HepG2 (cell line): Measurements from ENCODE around the gene CHD9NB. TPM values are rescaled to one million over a fixed set of nuclear protein-coding genes. Genes with fewer than 3 reads are reported as not detected.

ENCODE experiments used
- ATAC-seq: fragments of 200-7000 bp; cut with Tn5 transposase; 3 replicates; pipeline ENCODE4 v1.9.1; 2020; ENCODE audit warnings: mild to moderate bottlenecking, moderate library complexity
- BruUV-seq: library from RNA; stranded (reverse); fragments of 400-500 nt; replicated peaks from 2 replicates; lab custom pipeline; 2021; lab: Mats Ljungman, UMichigan
- CTCF ChIA-PET: fragments of 300-600 bp; formaldehyde crosslinking; extraction: SDS; loops from one replicate; lab custom pipeline; 2021; ENCODE audit warnings: low total read pairs, inconsistent platforms, low intra/inter-chr PET ratio; lab: Yijun Ruan, JAX
- POLR2A ChIA-PET: fragments of 350-600 bp; sonication (Branson Sonifier 250); formaldehyde crosslinking; loops from one replicate; lab custom pipeline; 2020; ENCODE audit warnings: antibody characterized with exemption, inconsistent platforms; lab: Yijun Ruan, JAX
- DNase-seq: peaks from one replicate; pipeline ENCODE4 v3.0.0-alpha.2; 2015; ENCODE audit warnings: low spot score
- FAIRE-seq: peaks from 3 replicates; lab custom pipeline; 2011; peaks lifted over from hg19 to GRCh38; lab: Jason Lieb, UNC
- H2AFZ ChIP-seq: one replicate; pipeline ENCODE4 v1.6.1; 2011; ENCODE audit warnings: low read length, inconsistent platforms
- H3K27ac ChIP-seq: fragments of 300-600 bp; 3 replicates; pipeline ENCODE4 v1.8.0; 2011; ENCODE audit warnings: mixed run types, mild to moderate bottlenecking, mixed read lengths, low read length, inconsistent platforms; ENCODE audit not compliant: insufficient read depth; ENCODE audit errors: extremely low read length
- H3K27me3 ChIP-seq, 2 experiments: fragments of 200-600 bp in 1 of 2; 2 replicates in 1 of 2; 3 replicates in 1 of 2; pipeline versions ENCODE4 v1.6.0 to v1.8.0; 2011; ENCODE audit warnings: low read length in 2 of 2, mild to moderate bottlenecking in 2 of 2, moderate library complexity in 2 of 2, inconsistent platforms in 1 of 2; ENCODE audit not compliant: insufficient read depth in 2 of 2, control insufficient read depth in 1 of 2
- H3K36me3 ChIP-seq, 2 experiments: fragments of 200-600 bp in 1 of 2; replicated peaks in 1 of 2; 2 replicates in 1 of 2; 3 replicates in 1 of 2; pipeline versions ENCODE4 v1.5.1 to v1.8.0; 2011; ENCODE audit warnings: low read length in 2 of 2, inconsistent platforms in 1 of 2; ENCODE audit not compliant: insufficient read depth in 2 of 2, control insufficient read depth in 1 of 2
- H3K4me1 ChIP-seq: 2 replicates; pipeline ENCODE4 v1.5.1; 2012; ENCODE audit warnings: low read length, inconsistent platforms; ENCODE audit not compliant: insufficient read depth
- H3K4me2 ChIP-seq: 2 replicates; pipeline ENCODE4 v1.6.0; 2011; ENCODE audit warnings: low read depth, low read length, inconsistent platforms
- H3K4me3 ChIP-seq, 3 experiments: fragments of 200-600 bp in 1 of 3; sonication (generic), shearing (Covaris generic) in 1 of 3; replicated peaks in 1 of 3; 2 replicates each; pipeline ENCODE4 v1.5.1; 2011 to 2016; ENCODE audit warnings: low read length in 3 of 3, inconsistent platforms in 2 of 3, low read depth in 2 of 3, mild to moderate bottlenecking in 2 of 3, control low read depth in 1 of 3, mixed read lengths in 1 of 3; ENCODE audit not compliant: insufficient read depth in 1 of 3
- H3K79me2 ChIP-seq: one replicate; pipeline ENCODE4 v1.6.1; 2011; ENCODE audit warnings: low read length, inconsistent platforms; ENCODE audit not compliant: insufficient read depth
- H3K9ac ChIP-seq: 2 replicates; pipeline ENCODE4 v1.6.0; 2011; ENCODE audit warnings: mild to moderate bottlenecking, low read depth, low read length, inconsistent platforms; ENCODE audit not compliant: insufficient read depth
- H3K9me3 ChIP-seq: 2 replicates; pipeline ENCODE4 v1.5.1; 2012; ENCODE audit warnings: mild to moderate bottlenecking, low read length
- H4K20me1 ChIP-seq: 2 replicates; pipeline ENCODE4 v1.6.0; 2011; ENCODE audit warnings: inconsistent platforms, mild to moderate bottlenecking, low read length, moderate library complexity; ENCODE audit not compliant: insufficient read depth
- PCBP2 ChIP-seq: fragments of 200-400 bp; formaldehyde crosslinking; optimal IDR thresholded peaks from 2 replicates; pipeline ENCODE3; 2018; ENCODE audit warnings: low read length, low read depth; ENCODE audit not compliant: poor library complexity, severe bottlenecking
- TGIF2 ChIP-seq: IDR thresholded peaks from 2 replicates; pipeline ENCODE4 v1.6.1; 2016; ENCODE audit warnings: control low read depth, missing compliant biosample characterization
- ZNF354B ChIP-seq: sonication (generic); formaldehyde crosslinking; IDR thresholded peaks from 2 replicates; pipeline ENCODE4 v1.8.0; 2022; ENCODE audit warnings: mild to moderate bottlenecking, missing genetic modification reagents
- ZNF816 ChIP-seq: sonication (generic); formaldehyde crosslinking; IDR thresholded peaks from 2 replicates; pipeline ENCODE4 v1.8.0; 2022; ENCODE audit warnings: missing genetic modification reagents, mild to moderate bottlenecking, borderline replicate concordance
- ZSCAN21 ChIP-seq: sonication (generic); formaldehyde crosslinking; IDR thresholded peaks from 2 replicates; pipeline ENCODE4 v1.8.0; 2022; ENCODE audit warnings: mild to moderate bottlenecking, missing genetic modification reagents, moderate library complexity, borderline replicate concordance
- WGBS: methylation state at CpG from one replicate; pipeline ENCODE4 v1.1.6; 2017; ENCODE audit warnings: low lambda C conversion rate; 5-methylcytosine and 5-hydroxymethylcytosine counted together
- in situ Hi-C: cut with HindIII; loops from 2 replicates; pipeline ENCODE4 v1.10.0; 2017; ENCODE audit warnings: low pct_unique_long_range_greater_than_20kb; ENCODE audit not compliant: extremely low pct_ligation_motif_present
- intact Hi-C: fragments of 100-400 bp; cut with micrococcal nuclease; formaldehyde crosslinking; loops from one replicate; pipeline ENCODE4 v1.10.0; 2022; ENCODE audit not compliant: unreplicated experiment
- polyA plus RNA-seq, 8 experiments: library from polyadenylated mRNA; depleted of rRNA in 3 of 8; stranded (reverse) in 7 of 8; unstranded in 1 of 8; fragments of >200 nt; fragmentation: Illumina TruSeq in 4 of 8; extraction: Trizol in 4 of 8; gene quantifications; 2 replicates each; pipeline versions ENCODE4 v1.2.1 to v1.2.3, GENCODE V29; 2011 to 2016; ENCODE audit warnings: low read depth in 4 of 8, missing spikeins in 1 of 8, mixed read lengths in 1 of 8; ENCODE audit not compliant: insufficient read depth in 1 of 8
- total RNA-seq, 5 experiments: library from RNA; depleted of rRNA; stranded (reverse); fragments of >200 nt; fragmentation: Illumina TruSeq; extraction: Trizol; gene quantifications; 2 replicates each; pipeline ENCODE4 v1.2.3, GENCODE V29; 2016; ENCODE audit warnings: low read depth in 1 of 5
- TF ChIP-seq, protein P1 (sequence below): sonication (generic); formaldehyde crosslinking; IDR thresholded peaks from 2 replicates; pipeline ENCODE4 v1.4.0; 2020; ENCODE audit warnings: mild to moderate bottlenecking, missing genetic modification reagents

CHD9NB gene
- total and polyA plus RNA-seq, 2 of the 13 experiments (the other 11 are each of a cell fraction or from before 2014, with no cell fraction given), result 0.17 to 0.18 TPM

GRCh38 chr16:53042235-53042701 is 10.4 kb downstream of the CHD9NB start:
- Histone ChIP-seq H3K36me3 (no peaks in the 10 kb centered on the region), H3K4me2 (peak overlapping the region; percentile 59), H4K20me1 (no peaks in the 10 kb centered on the region), H3K27me3 (peaks cover 0 to 4% of the 10 kb centered on the region in 2 experiments; a peak in 1 of 5 replicates), H3K27ac (no peak overlapping the region), H3K4me1 (peaks cover 65% of the 10 kb centered on the region), H3K9me3 (no peaks in the 10 kb centered on the region), H3K9ac (no peak overlapping the region), H3K4me3 (no peak overlapping the region), H3K79me2 (no peaks in the 10 kb centered on the region), H2AFZ (no peak overlapping the region)
- in situ Hi-C loops (no loop called here), intact Hi-C loops (no loop called here)
- CTCF ChIA-PET, result no interaction called here
- BruUV-seq, result no TSS peak
- no peak for DNase-seq
- ATAC-seq, result no peak
- POLR2A ChIA-PET, result interaction anchor here (1.4 kb wide), 1 partner anchor 13 kb away, joined by 3 read pairs; the partner anchor contains the start of gene CHD9
- TF ChIP-seq PCBP2, result peak; percentile 98
- TF ChIP-seq, protein P1, sequence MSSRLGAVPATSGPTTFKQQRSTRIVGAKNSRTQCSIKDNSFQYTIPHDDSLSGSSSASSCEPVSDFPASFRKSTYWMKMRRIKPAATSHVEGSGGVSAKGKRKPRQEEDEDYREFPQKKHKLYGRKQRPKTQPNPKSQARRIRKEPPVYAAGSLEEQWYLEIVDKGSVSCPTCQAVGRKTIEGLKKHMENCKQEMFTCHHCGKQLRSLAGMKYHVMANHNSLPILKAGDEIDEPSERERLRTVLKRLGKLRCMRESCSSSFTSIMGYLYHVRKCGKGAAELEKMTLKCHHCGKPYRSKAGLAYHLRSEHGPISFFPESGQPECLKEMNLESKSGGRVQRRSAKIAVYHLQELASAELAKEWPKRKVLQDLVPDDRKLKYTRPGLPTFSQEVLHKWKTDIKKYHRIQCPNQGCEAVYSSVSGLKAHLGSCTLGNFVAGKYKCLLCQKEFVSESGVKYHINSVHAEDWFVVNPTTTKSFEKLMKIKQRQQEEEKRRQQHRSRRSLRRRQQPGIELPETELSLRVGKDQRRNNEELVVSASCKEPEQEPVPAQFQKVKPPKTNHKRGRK (CRISPR knock-in tag), result peak; percentile 75; the same call in 1 of the 2 replicates
- no peak for TF ChIP-seq ZNF354B (CRISPR knock-in tag)
- TF ChIP-seq ZSCAN21, result no peak
- no peak for TF ChIP-seq ZNF816 (CRISPR knock-in tag)
- no peak for TF ChIP-seq TGIF2 (CRISPR knock-in tag)
- no peak for FAIRE-seq
- WGBS, result 83% methylated on average over 5 of the region's 5 CpGs
